IMR-90 (cell line): ENCODE measurements around the gene FCRLA. TPM values are rescaled to one million over a fixed set of nuclear protein-coding genes. Genes with fewer than 3 reads are reported as not detected.

Experiments used
- ATAC-seq: fragments of 200-7000 bp; cut with Tn5 transposase; 2 replicates; pipeline ENCODE4 v1.9.1; 2020; ENCODE audit warnings: low read depth, mild to moderate bottlenecking, moderate library complexity
- BruUV-seq: library from RNA; stranded (reverse); fragments of 400-500 nt; replicated peaks from 2 replicates; lab custom pipeline; 2021; lab: Mats Ljungman, UMichigan
- CTCF ChIA-PET: fragments of 300-600 bp; formaldehyde crosslinking; extraction: SDS; loops from one replicate; lab custom pipeline; 2021; ENCODE audit warnings: antibody characterized with exemption; lab: Yijun Ruan, JAX
- POLR2A ChIA-PET: fragments of 300-600 bp; sonication (Branson Sonifier 250); formaldehyde crosslinking; loops from one replicate; lab custom pipeline; 2022; ENCODE audit warnings: antibody characterized with exemption; ENCODE audit not compliant: unreplicated experiment; lab: Charles Lee
- DNase-seq: peaks from one replicate; pipeline ENCODE4 v3.0.0; 2013
- H2AFZ ChIP-seq: replicated peaks from 2 replicates; pipeline ENCODE3; 2013; ENCODE audit warnings: low read length, mild to moderate bottlenecking; ENCODE audit not compliant: poor library complexity
- H2AK5ac ChIP-seq: 2 replicates; pipeline ENCODE4 v1.6.1; 2013; ENCODE audit warnings: low read depth, low read length, inconsistent platforms
- H2AK9ac ChIP-seq: replicated peaks from 2 replicates; pipeline ENCODE3; 2013; ENCODE audit warnings: mild to moderate bottlenecking, low read depth, low read length, moderate library complexity; ENCODE audit not compliant: poor library complexity
- H2BK120ac ChIP-seq: 2 replicates; pipeline ENCODE4 v1.6.1; 2013; ENCODE audit warnings: low read depth, low read length, inconsistent platforms
- H2BK15ac ChIP-seq: 3 replicates; pipeline ENCODE4 v1.6.1; 2013; ENCODE audit warnings: low read depth, low read length, inconsistent platforms
- H2BK20ac ChIP-seq: 2 replicates; pipeline ENCODE4 v1.6.1; 2013; ENCODE audit warnings: low read depth, mild to moderate bottlenecking, inconsistent platforms, low read length, moderate library complexity
- H2BK5ac ChIP-seq: 2 replicates; pipeline ENCODE4 v1.6.1; 2013; ENCODE audit warnings: mild to moderate bottlenecking, low read depth, low read length, inconsistent platforms; ENCODE audit not compliant: poor library complexity, severe bottlenecking
- H3K14ac ChIP-seq: replicated peaks from 2 replicates; pipeline ENCODE4 v1.6.1; 2013; ENCODE audit warnings: low read depth, low read length, inconsistent platforms
- H3K18ac ChIP-seq: 2 replicates; pipeline ENCODE4 v1.6.1; 2013; ENCODE audit warnings: low read depth, low read length, control low read depth
- H3K23ac ChIP-seq: 2 replicates; pipeline ENCODE4 v1.6.1; 2013; ENCODE audit warnings: low read depth, low read length, inconsistent platforms
- H3K27ac ChIP-seq: 2 replicates; pipeline ENCODE4 v1.5.1; 2013; ENCODE audit warnings: mild to moderate bottlenecking, control low read depth, low read length; ENCODE audit not compliant: insufficient read depth
- H3K27me3 ChIP-seq: 2 replicates; pipeline ENCODE4 v1.6.1; 2013; ENCODE audit warnings: low read length; ENCODE audit not compliant: control insufficient read depth, insufficient read depth
- H3K36me3 ChIP-seq: 2 replicates; pipeline ENCODE4 v1.6.1; 2013; ENCODE audit warnings: low read length, mixed read lengths; ENCODE audit not compliant: control insufficient read depth, insufficient read depth
- H3K4ac ChIP-seq: 2 replicates; pipeline ENCODE4 v1.6.1; 2013; ENCODE audit warnings: low read depth, low read length, inconsistent platforms
- H3K4me1 ChIP-seq: 2 replicates; pipeline ENCODE4 v1.6.1; 2013; ENCODE audit warnings: low read length, mixed read lengths; ENCODE audit not compliant: control insufficient read depth, insufficient read depth
- H3K4me2 ChIP-seq: 2 replicates; pipeline ENCODE4 v1.6.1; 2013; ENCODE audit warnings: low read depth, mild to moderate bottlenecking, control low read depth, low read length, moderate library complexity
- H3K4me3 ChIP-seq: 2 replicates; pipeline ENCODE4 v1.5.1; 2013; ENCODE audit warnings: low read depth, mild to moderate bottlenecking, control low read depth, low read length, moderate library complexity; ENCODE audit not compliant: insufficient read depth
- H3K56ac ChIP-seq: 2 replicates; pipeline ENCODE4 v1.6.1; 2013; ENCODE audit warnings: low read length, inconsistent platforms; ENCODE audit not compliant: insufficient read depth; ENCODE audit errors: extremely low read depth
- H3K79me1 ChIP-seq, 2 experiments: 2 replicates each; pipeline ENCODE4 v1.6.1; 2013; ENCODE audit warnings: low read length in 2 of 2, inconsistent platforms in 1 of 2, low read depth in 1 of 2
- H3K9ac ChIP-seq: 2 replicates; pipeline ENCODE4 v1.6.1; 2013; ENCODE audit warnings: low read depth, low read length, control low read depth
- H3K9me1 ChIP-seq: 2 replicates; pipeline ENCODE4 v1.6.1; 2013; ENCODE audit warnings: low read length, inconsistent platforms; ENCODE audit not compliant: insufficient read depth
- H3K9me3 ChIP-seq: 2 replicates; pipeline ENCODE4 v1.6.1; 2013; ENCODE audit warnings: low read length; ENCODE audit not compliant: control insufficient read depth, insufficient read depth
- H4K20me1 ChIP-seq: 2 replicates; pipeline ENCODE4 v1.6.1; 2013; ENCODE audit warnings: low read length, inconsistent platforms; ENCODE audit not compliant: insufficient read depth
- H4K5ac ChIP-seq: 2 replicates; pipeline ENCODE4 v1.6.1; 2013; ENCODE audit warnings: mild to moderate bottlenecking, low read depth, low read length, control low read depth
- H4K8ac ChIP-seq, 2 experiments: 2 replicates each; pipeline ENCODE4 v1.6.1; 2013; ENCODE audit warnings: low read depth in 2 of 2, low read length in 2 of 2, control low read depth in 1 of 2, inconsistent platforms in 1 of 2
- H4K91ac ChIP-seq: 2 replicates; pipeline ENCODE4 v1.6.1; 2013; ENCODE audit warnings: low read depth, low read length, inconsistent platforms; ENCODE audit not compliant: insufficient read depth
- BHLHE40 ChIP-seq: fragments of 150-350 bp; IDR thresholded peaks from 2 replicates; pipeline ENCODE4 v1.6.1; 2016; ENCODE audit warnings: mild to moderate bottlenecking, low read depth, low read length
- CEBPB ChIP-seq: IDR thresholded peaks from 2 replicates; pipeline ENCODE4 v1.6.1; 2012; ENCODE audit warnings: low read depth, low read length, improper control_type of control experiment
- CHD1 ChIP-seq: IDR thresholded peaks from 2 replicates; pipeline ENCODE4 v1.6.1; 2012; ENCODE audit warnings: low read depth, low read length, improper control_type of control experiment
- FOS ChIP-seq: fragments of 150-350 bp; IDR thresholded peaks from 2 replicates; pipeline ENCODE4 v1.6.1; 2016; ENCODE audit warnings: low read depth, low read length
- MAFK ChIP-seq: IDR thresholded peaks from 2 replicates; pipeline ENCODE4 v1.6.1; 2012; ENCODE audit warnings: low read depth, low read length, improper control_type of control experiment
- MAZ ChIP-seq: IDR thresholded peaks from 2 replicates; pipeline ENCODE4 v1.6.1; 2012; ENCODE audit warnings: low read depth, mild to moderate bottlenecking, low read length, improper control_type of control experiment, moderate library complexity, borderline replicate concordance
- NFE2L2 ChIP-seq: fragments of 150-350 bp; IDR thresholded peaks from 2 replicates; pipeline ENCODE4 v1.6.1; 2016; ENCODE audit warnings: low read depth, mild to moderate bottlenecking, low read length
- POLR2A ChIP-seq: IDR thresholded peaks from 2 replicates; pipeline ENCODE4 v1.6.1; 2012; ENCODE audit warnings: mild to moderate bottlenecking, low read depth, low read length
- RAD21 ChIP-seq: IDR thresholded peaks from 2 replicates; pipeline ENCODE4 v1.6.1; 2012; ENCODE audit warnings: low read length, improper control_type of control experiment
- RCOR1 ChIP-seq: IDR thresholded peaks from 2 replicates; pipeline ENCODE4 v1.6.1; 2012; ENCODE audit warnings: mild to moderate bottlenecking, low read length, improper control_type of control experiment; ENCODE audit not compliant: insufficient replicate concordance
- RFX5 ChIP-seq: IDR thresholded peaks from 2 replicates; pipeline ENCODE4 v1.8.0; 2012; ENCODE audit warnings: low read depth, mild to moderate bottlenecking, low read length, moderate library complexity
- WGBS, 2 experiments: methylation state at CpG; one replicate each; pipeline versions ENCODE4 v1.1.5 to v1.1.7; 2013; ENCODE audit warnings: missing lambda C conversion rate in 2 of 2; ENCODE audit not compliant: insufficient read length in 1 of 2; ENCODE audit errors: extremely low coverage in 2 of 2; 5-methylcytosine and 5-hydroxymethylcytosine counted together
- dilution Hi-C: fragments of 300-500 bp; cut with HindIII; formaldehyde crosslinking; loops from one replicate; pipeline ENCODE4 v1.14.3; 2018; ENCODE audit warnings: low sequenced_read_pairs; ENCODE audit not compliant: unreplicated experiment
- in situ Hi-C: fragments of 300-500 bp; cut with MboI; formaldehyde crosslinking; loops from 3 replicates; pipeline ENCODE4 v1.14.3; 2019; ENCODE audit warnings: low sequenced_read_pairs, inconsistent platforms, mixed read lengths
- intact Hi-C: fragments of 100-400 bp; cut with micrococcal nuclease; formaldehyde crosslinking; loops from 2 replicates; pipeline ENCODE4 v1.10.0; 2022
- polyA plus RNA-seq, 3 experiments: library from polyadenylated mRNA; depleted of rRNA; stranded (reverse); fragments of >200 nt; gene quantifications; 2 replicates each; pipeline ENCODE4 v1.2.3, GENCODE V29; 2012; ENCODE audit warnings: low replicate concordance in 1 of 3
- total RNA-seq: library from RNA; depleted of rRNA; stranded (reverse); fragments of >200 nt; gene quantifications from 2 replicates; pipeline ENCODE4 v1.2.3, GENCODE V29; 2012
- TF ChIP-seq, protein P1 (sequence below): conservative IDR thresholded peaks from 2 replicates; pipeline ENCODE4 v1.5.1; 2012; ENCODE audit warnings: mild to moderate bottlenecking, low read depth, low read length, improper control_type of control experiment
- TF ChIP-seq, protein P2 (sequence below): fragments of 150-350 bp; IDR thresholded peaks from 2 replicates; pipeline ENCODE4 v1.6.1; 2016; ENCODE audit warnings: low read depth, mild to moderate bottlenecking, low read length, moderate library complexity, borderline replicate concordance

The FCRLA gene
- total and polyA plus RNA-seq, 2 of the 4 experiments (the other 2 are of a cell fraction) = 0.36 TPM

DNA sequence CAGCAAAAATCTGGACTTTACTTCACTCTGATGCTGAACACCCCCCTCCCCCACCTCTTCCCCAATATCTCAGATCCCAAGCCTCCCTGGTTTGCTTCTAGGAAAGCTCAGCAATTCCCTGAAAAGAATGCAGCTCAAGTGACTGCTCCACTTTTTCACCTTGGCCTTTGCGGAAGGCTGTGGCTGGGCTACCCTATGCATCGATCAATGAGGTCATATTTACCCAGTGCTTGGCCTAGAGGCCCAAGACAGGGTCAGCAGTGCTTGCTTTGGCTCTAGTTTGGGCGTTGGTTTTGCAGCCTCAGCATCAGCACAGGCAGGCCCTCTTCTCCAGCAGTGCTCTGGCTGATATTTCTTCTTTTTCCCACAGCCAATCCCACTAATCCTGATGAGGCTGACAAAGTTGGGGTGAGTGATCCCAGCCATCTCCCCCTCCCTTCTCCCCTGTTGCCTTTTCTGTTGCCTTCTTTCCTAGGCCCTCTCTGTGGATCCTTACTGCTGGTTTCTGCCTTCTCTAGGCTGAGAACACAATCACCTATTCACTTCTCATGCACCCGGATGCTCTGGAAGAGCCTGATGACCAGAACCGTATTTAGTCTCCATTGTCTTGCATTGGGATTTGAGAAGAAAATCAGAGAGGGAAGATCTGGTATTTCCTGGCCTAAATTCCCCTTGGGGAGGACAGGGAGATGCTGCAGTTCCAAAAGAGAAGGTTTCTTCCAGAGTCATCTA lies 29.9 kb upstream of the FCRLA start:
- dilution Hi-C loops = no loop called here

More for the DNA sequence above, 29.9 kb upstream of the FCRLA start:
- H3K18ac ChIP-seq = no peak overlapping the region
- no peak overlapping the region for H3K4me2 ChIP-seq
- H2AFZ ChIP-seq = no peak overlapping the region
- H3K23ac ChIP-seq = no peak overlapping the region
- no TSS peak for BruUV-seq
- no peak overlapping the region for H2BK20ac ChIP-seq
- H4K20me1 ChIP-seq = no peaks in the 10 kb centered on the region
- H2AK9ac ChIP-seq = no peak overlapping the region
- DNase-seq (no peak), ATAC-seq (no peak)
- no peak overlapping the region for H2BK5ac ChIP-seq
- ChIA-PET POLR2A (no interaction called here), CTCF (no interaction called here)
- H3K27ac ChIP-seq = no peak overlapping the region
- H2AK5ac ChIP-seq = no peak overlapping the region
- H3K14ac ChIP-seq = no peak overlapping the region
- H3K79me1 ChIP-seq = no peaks in the 10 kb centered on the region
- H4K91ac ChIP-seq = no peak overlapping the region
- no peaks in the 10 kb centered on the region for H3K4me1 ChIP-seq
- H3K4me3 ChIP-seq = no peak overlapping the region
- H2BK15ac ChIP-seq = no peak overlapping the region
- H3K9me3 ChIP-seq = no peaks in the 10 kb centered on the region
- no peak overlapping the region for H4K8ac ChIP-seq
- H3K27me3 ChIP-seq = peaks cover 5% of the 10 kb centered on the region
- H3K4ac ChIP-seq = no peak overlapping the region
- H3K36me3 ChIP-seq = no peaks in the 10 kb centered on the region
- TF ChIP-seq NFE2L2 (no peak), POLR2A (no peak), RFX5 (no peak), CEBPB (no peak), FOS (no peak), MAFK (no peak), RCOR1 (no peak), BHLHE40 (no peak), RAD21 (no peak), MAZ (no peak), CHD1 (no peak)
- TF ChIP-seq, protein P1, sequence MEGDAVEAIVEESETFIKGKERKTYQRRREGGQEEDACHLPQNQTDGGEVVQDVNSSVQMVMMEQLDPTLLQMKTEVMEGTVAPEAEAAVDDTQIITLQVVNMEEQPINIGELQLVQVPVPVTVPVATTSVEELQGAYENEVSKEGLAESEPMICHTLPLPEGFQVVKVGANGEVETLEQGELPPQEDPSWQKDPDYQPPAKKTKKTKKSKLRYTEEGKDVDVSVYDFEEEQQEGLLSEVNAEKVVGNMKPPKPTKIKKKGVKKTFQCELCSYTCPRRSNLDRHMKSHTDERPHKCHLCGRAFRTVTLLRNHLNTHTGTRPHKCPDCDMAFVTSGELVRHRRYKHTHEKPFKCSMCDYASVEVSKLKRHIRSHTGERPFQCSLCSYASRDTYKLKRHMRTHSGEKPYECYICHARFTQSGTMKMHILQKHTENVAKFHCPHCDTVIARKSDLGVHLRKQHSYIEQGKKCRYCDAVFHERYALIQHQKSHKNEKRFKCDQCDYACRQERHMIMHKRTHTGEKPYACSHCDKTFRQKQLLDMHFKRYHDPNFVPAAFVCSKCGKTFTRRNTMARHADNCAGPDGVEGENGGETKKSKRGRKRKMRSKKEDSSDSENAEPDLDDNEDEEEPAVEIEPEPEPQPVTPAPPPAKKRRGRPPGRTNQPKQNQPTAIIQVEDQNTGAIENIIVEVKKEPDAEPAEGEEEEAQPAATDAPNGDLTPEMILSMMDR = no peak
- TF ChIP-seq, protein P2, sequence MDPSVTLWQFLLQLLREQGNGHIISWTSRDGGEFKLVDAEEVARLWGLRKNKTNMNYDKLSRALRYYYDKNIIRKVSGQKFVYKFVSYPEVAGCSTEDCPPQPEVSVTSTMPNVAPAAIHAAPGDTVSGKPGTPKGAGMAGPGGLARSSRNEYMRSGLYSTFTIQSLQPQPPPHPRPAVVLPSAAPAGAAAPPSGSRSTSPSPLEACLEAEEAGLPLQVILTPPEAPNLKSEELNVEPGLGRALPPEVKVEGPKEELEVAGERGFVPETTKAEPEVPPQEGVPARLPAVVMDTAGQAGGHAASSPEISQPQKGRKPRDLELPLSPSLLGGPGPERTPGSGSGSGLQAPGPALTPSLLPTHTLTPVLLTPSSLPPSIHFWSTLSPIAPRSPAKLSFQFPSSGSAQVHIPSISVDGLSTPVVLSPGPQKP = no peak
- intact Hi-C loops (no loop called here), in situ Hi-C loops (no loop called here)
- H3K9ac ChIP-seq = no peak overlapping the region
- no peak overlapping the region for H4K5ac ChIP-seq
- no peak overlapping the region for H2BK120ac ChIP-seq
- 46% methylated on average over 3 of the region's 5 CpGs; no CpG with 5 or more reads in 1 of the 2 experiments for WGBS, 2 experiments
- no peaks in the 10 kb centered on the region for H3K9me1 ChIP-seq
- H3K56ac ChIP-seq = no peak overlapping the region
